ENCODE measurements around the gene CD68. TPM values are rescaled to one million over a fixed set of nuclear protein-coding genes. Genes with fewer than 3 reads are reported as not detected.
A peak's percentile ranks its signal among the peaks of the same experiment; 100 is the strongest.

The CD68 gene
- total RNA-seq, 1 experiment from 2014 or later = 30.2 TPM

- no peaks in the 10 kb centered on the region for H3K36me3 ChIP-seq (ENCODE audit: low read depth, low read length)
- no peaks in the 10 kb centered on the region for H4K20me1 ChIP-seq (ENCODE audit: low read length)
- peak within 1 kb of the TSS; percentile 100 for H3K4me2 ChIP-seq (ENCODE audit: low read length)
- ChIA-PET CTCF (no interaction called here), POLR2A (ENCODE audit: unreplicated experiment) (no interaction called here)
- no peaks in the 10 kb centered on the region for H3K9me3 ChIP-seq (ENCODE audit: low read length)
- peak within 1 kb of the TSS; percentile 65 for H3K27ac ChIP-seq (ENCODE audit: low read length)
- intact Hi-C loops (cut with micrococcal nuclease) = no loop called here
- H3K27me3 ChIP-seq (ENCODE audit: low read length) = no peaks in the 10 kb centered on the region
- TF ChIP-seq EZH2 (IDR thresholded peaks at IDR 0.05; ENCODE audit: low read length, unreplicated experiment) (no peak), CTCF (conservative IDR thresholded peaks at IDR 0.05; ENCODE audit: low read depth, low read length) (no peak), EZH2phosphoT487 (IDR thresholded peaks at IDR 0.05; ENCODE audit: borderline replicate concordance, low read length) (no peak)
- no peak for DNase-seq
- TSS peak; percentile 9 for BruUV-seq (replicated peaks)
- H3K4me3 ChIP-seq (ENCODE audit: low read length) = peak within 1 kb of the TSS; percentile 60
- peaks cover 19% of the 10 kb centered on the region for H3K79me2 ChIP-seq (ENCODE audit: low read length)
- peaks cover 31% of the 10 kb centered on the region for H3K4me1 ChIP-seq (ENCODE audit: insufficient read depth, low read length)
- peak within 1 kb of the TSS; percentile 80 for H2AFZ ChIP-seq (ENCODE audit: low read length)
- H3F3A ChIP-seq (ENCODE audit: low read length, unreplicated experiment) = no peaks in the 10 kb centered on the region
- H3K9ac ChIP-seq (ENCODE audit: low read length) = peak within 1 kb of the TSS; percentile 67
- H3K9me2 ChIP-seq (replicated peaks; ENCODE audit: low read length) = no peaks in the 10 kb centered on the region
- no peak for ATAC-seq
These were observed 20.7 kb upstream of the CD68 start, which contains the start of gene TNFSF13 for GRCh38 chr17:7558544-7559319. TNFSF13 (plus strand) TSS chr17:7558750; CDS start chr17:7559040, 290 bp downstream.

GRCh38 chr17:7559320-7560171, 19.9 kb upstream of the CD68 start:
- H3F3A ChIP-seq (ENCODE audit: low read length, unreplicated experiment) = no peaks in the 10 kb centered on the region
- POLR2A ChIA-PET (ENCODE audit: unreplicated experiment) = no interaction called here
- no peaks in the 10 kb centered on the region for H3K27me3 ChIP-seq (ENCODE audit: low read length)
- no peaks in the 10 kb centered on the region for H3K9me3 ChIP-seq (ENCODE audit: low read length)
- H3K4me1 ChIP-seq (ENCODE audit: insufficient read depth, low read length) = peaks cover 37% of the 10 kb centered on the region
- H3K79me2 ChIP-seq (ENCODE audit: low read length) = peaks cover 27% of the 10 kb centered on the region
- H3K27ac ChIP-seq (ENCODE audit: low read length) = no peak overlapping the region
- no peaks in the 10 kb centered on the region for H3K9me2 ChIP-seq (replicated peaks; ENCODE audit: low read length)
- ATAC-seq (no peak), DNase-seq (no peak)
- CTCF ChIA-PET = interaction anchor here (0.7 to 1.6 kb wide), 9 partner anchors 24 to 177 kb away, joined by 3 to 8 read pairs (median 4); partner anchors contain the start of genes MPDU1, SAT2, TMEM102 and TP53
- H3K4me2 ChIP-seq (ENCODE audit: low read length) = peak overlapping the region; percentile 100; the same call in 1 of the 2 replicates
- H2AFZ ChIP-seq (ENCODE audit: low read length) = no peak overlapping the region; the same call in 1 of the 2 replicates
- TF ChIP-seq EZH2phosphoT487 (IDR thresholded peaks at IDR 0.05; ENCODE audit: borderline replicate concordance, low read length) = no peak
- no peak for TF ChIP-seq CTCF (conservative IDR thresholded peaks at IDR 0.05; ENCODE audit: low read depth, low read length)
- TF ChIP-seq EZH2 (IDR thresholded peaks at IDR 0.05; ENCODE audit: low read length, unreplicated experiment) = no peak
- no TSS peak for BruUV-seq (replicated peaks)
- peaks cover 3% of the 10 kb centered on the region; the same call in 1 of the 2 replicates for H3K36me3 ChIP-seq (ENCODE audit: low read depth, low read length)
- no peak overlapping the region for H3K4me3 ChIP-seq (ENCODE audit: low read length)
- intact Hi-C loops (cut with micrococcal nuclease) = no loop called here
- H4K20me1 ChIP-seq (ENCODE audit: low read length) = no peaks in the 10 kb centered on the region
- no peak overlapping the region for H3K9ac ChIP-seq (ENCODE audit: low read length)
